RWPE2 (cell line): Measurements from ENCODE around the gene GRM3.
A peak's percentile ranks its signal among the peaks of the same experiment; 100 is the strongest.

Experiments used
- ATAC-seq: fragments of 200-7000 bp; cut with Tn5 transposase; 3 replicates; pipeline ENCODE4 v1.9.1; 2021; ENCODE audit warnings: low read depth
- DNase-seq: peaks from one replicate; pipeline ENCODE4 v3.0.0-alpha.2; 2020; ENCODE audit warnings: low spot score
- H3K27ac ChIP-seq: fragments of 450-650 bp; 2 replicates; pipeline ENCODE4 v1.5.1; 2017; ENCODE audit warnings: mild to moderate bottlenecking; ENCODE audit not compliant: poor library complexity, severe bottlenecking
- H3K27me3 ChIP-seq: fragments of 250-450 bp; sonication (Bioruptor Pico); 2 replicates; pipeline ENCODE4 v1.5.1; 2021; ENCODE audit warnings: mild to moderate bottlenecking, moderate library complexity; ENCODE audit not compliant: insufficient read depth, poor library complexity, severe bottlenecking
- H3K36me3 ChIP-seq: fragments of 250-450 bp; sonication (Bioruptor Pico); 2 replicates; pipeline ENCODE4 v1.5.1; 2020; ENCODE audit warnings: low read depth, mild to moderate bottlenecking, moderate library complexity
- H3K4me1 ChIP-seq: fragments of 250-450 bp; sonication (Bioruptor Pico); 2 replicates; pipeline ENCODE4 v1.5.1; 2021; ENCODE audit warnings: mild to moderate bottlenecking, moderate library complexity; ENCODE audit not compliant: insufficient read depth, poor library complexity, severe bottlenecking
- H3K4me3 ChIP-seq: fragments of 250-450 bp; sonication (Bioruptor Pico); 2 replicates; pipeline ENCODE4 v1.5.1; 2021; ENCODE audit warnings: mild to moderate bottlenecking, moderate library complexity; ENCODE audit not compliant: severe bottlenecking
- H3K9me3 ChIP-seq: fragments of 250-450 bp; sonication (Bioruptor Pico); 2 replicates; pipeline ENCODE4 v1.5.1; 2021; ENCODE audit warnings: mild to moderate bottlenecking, moderate library complexity; ENCODE audit not compliant: severe bottlenecking
- TF ChIP-seq, protein P1 (sequence below): fragments of 450-650 bp; IDR thresholded peaks from one replicate; pipeline ENCODE4 v1.5.1; 2017; ENCODE audit warnings: mild to moderate bottlenecking, moderate library complexity; ENCODE audit not compliant: poor library complexity, severe bottlenecking

GRM3 gene

DNA sequence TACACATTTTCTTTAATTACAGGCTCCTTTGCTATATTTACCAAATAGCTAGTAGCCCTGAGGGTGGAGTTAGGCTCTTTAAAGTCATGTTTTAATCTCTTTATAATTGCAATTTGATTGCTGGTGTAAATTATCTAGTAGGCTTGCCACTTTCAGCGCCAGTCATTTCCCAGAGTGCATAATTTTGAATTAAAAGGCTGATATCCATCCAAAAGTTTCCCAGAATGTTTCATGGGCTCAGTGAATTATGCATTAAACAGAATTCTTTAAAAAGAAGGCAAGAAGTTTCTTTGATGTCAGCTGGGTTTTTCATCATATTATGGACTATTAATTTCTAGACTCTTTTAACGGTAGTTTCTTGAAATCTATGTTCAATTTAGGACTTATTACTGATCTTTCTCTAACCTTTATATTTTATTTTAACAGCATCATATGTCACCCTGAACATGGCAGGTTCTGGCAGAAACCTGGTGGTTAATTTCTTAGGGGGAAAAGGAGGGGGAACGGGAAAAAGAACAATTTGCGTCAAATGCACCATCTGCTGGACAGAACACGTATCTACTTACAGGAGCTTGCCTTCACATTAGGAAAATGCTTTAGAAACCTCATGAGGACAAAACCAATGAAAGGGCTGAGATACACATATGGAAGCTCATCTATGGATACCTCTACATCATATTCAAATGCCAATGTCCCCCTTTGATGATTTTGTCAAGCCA, 171.1 kb downstream of the GRM3 start:
- Histone ChIP-seq H3K36me3 (no peaks in the 10 kb centered on the region), H3K27ac (no peak overlapping the region), H3K9me3 (no peaks in the 10 kb centered on the region), H3K4me3 (no peak overlapping the region), H3K27me3 (peaks cover 6% of the 10 kb centered on the region), H3K4me1 (no peaks in the 10 kb centered on the region)
- DNase-seq = no peak
- TF ChIP-seq, protein P1, sequence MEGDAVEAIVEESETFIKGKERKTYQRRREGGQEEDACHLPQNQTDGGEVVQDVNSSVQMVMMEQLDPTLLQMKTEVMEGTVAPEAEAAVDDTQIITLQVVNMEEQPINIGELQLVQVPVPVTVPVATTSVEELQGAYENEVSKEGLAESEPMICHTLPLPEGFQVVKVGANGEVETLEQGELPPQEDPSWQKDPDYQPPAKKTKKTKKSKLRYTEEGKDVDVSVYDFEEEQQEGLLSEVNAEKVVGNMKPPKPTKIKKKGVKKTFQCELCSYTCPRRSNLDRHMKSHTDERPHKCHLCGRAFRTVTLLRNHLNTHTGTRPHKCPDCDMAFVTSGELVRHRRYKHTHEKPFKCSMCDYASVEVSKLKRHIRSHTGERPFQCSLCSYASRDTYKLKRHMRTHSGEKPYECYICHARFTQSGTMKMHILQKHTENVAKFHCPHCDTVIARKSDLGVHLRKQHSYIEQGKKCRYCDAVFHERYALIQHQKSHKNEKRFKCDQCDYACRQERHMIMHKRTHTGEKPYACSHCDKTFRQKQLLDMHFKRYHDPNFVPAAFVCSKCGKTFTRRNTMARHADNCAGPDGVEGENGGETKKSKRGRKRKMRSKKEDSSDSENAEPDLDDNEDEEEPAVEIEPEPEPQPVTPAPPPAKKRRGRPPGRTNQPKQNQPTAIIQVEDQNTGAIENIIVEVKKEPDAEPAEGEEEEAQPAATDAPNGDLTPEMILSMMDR = peak; percentile 63
- ATAC-seq = 0 out of 3 replicates have a peak, but pooled peaks have one; percentile 23

DNA sequence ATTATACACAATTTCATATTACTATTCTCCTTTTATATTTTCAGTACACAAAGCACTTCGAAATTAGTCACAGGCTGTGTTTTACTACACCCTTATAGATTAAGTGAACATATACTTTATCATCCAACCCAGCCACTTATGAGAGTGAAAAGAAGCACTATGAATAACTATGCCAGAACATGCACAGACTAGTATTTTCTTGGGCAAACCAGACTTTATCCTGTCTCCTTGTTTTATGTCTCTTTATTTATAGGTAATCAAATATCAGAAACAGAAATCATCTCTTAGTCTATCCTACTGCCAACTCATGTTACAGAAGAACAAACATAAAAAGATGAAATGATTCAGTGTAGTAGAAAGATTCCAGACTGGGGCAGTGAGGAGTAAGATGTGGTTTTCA, 171.8 kb downstream of the GRM3 start:
- Histone ChIP-seq H3K36me3 (no peaks in the 10 kb centered on the region), H3K27ac (no peak overlapping the region), H3K27me3 (peaks cover 6% of the 10 kb centered on the region), H3K9me3 (no peaks in the 10 kb centered on the region), H3K4me3 (no peak overlapping the region), H3K4me1 (no peaks in the 10 kb centered on the region)
- DNase-seq (no peak), ATAC-seq (peak; percentile 21; the same call in 1 of the 3 replicates)
- TF ChIP-seq, protein P1 = no peak

DNA sequence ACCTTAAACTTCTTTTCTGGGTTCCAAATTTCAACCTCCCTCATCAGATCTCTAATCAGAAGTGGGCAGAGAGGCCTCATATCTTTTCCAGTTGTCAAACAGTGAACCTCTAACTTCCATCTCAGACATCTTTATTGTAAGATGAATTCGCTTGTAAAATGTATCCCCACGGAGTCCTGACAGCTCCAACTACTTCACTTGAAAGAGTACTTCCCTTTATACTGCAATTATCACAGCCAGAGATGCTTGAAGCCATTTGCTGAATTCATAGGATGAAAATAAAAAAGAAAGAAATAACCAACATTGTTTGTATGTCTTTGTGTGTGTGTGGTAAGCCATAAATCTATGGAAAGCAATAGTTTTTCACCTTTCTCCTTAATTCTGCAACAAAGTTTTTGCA, 175.2 kb downstream of the GRM3 start:
- Histone ChIP-seq H3K4me3 (no peak overlapping the region), H3K27ac (no peak overlapping the region), H3K9me3 (no peaks in the 10 kb centered on the region), H3K4me1 (no peaks in the 10 kb centered on the region), H3K27me3 (peaks cover 3% of the 10 kb centered on the region), H3K36me3 (no peaks in the 10 kb centered on the region)
- DNase-seq (no peak), ATAC-seq (no peak)
- TF ChIP-seq, protein P1 = no peak

DNA sequence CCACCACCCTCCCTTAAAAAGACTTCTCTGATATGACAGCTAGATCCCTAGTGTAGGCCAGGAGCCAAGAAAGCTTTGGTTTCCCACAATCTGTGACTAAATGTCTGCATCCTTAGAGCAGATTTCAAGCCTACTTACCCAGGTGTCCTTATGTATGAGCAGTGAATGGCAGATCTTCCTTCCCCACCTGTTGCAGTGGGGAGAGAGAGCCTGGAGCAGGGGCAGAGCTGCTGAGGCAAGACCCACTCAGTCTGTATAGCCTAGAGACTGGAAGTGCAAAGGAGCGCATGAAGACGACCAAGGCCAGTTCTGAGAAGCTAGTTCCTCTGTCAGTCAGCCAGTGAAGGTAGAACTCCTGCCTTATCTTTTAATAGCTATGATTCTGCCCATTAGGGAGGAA, 180.1 kb downstream of the GRM3 start:
- DNase-seq (no peak), ATAC-seq (no peak)
- no peak overlapping the region for H3K27ac ChIP-seq
- TF ChIP-seq, protein P1 = no peak
- H3K27me3 ChIP-seq = peaks cover 3% of the 10 kb centered on the region
- H3K4me1 ChIP-seq = no peaks in the 10 kb centered on the region
- H3K36me3 ChIP-seq = no peaks in the 10 kb centered on the region
- H3K9me3 ChIP-seq = no peaks in the 10 kb centered on the region
- H3K4me3 ChIP-seq = no peak overlapping the region

DNA sequence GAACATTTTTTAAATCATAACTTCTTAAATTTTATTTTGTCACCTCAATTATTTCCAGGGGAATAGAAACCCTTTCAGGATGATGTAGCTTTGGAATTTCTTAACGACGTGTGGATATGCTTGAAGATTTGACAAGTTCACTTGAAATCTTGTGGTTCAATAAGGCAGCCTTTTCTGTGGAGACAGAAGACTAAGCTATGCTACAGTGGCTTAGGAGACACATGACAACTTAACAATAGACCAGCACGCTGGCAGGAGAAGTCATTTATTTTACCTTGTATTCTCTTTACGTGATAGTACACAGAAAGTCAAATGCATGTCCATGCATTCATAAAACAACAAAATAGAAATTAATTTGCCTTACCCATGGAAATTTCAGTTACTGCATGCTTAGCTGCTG, 181.6 kb downstream of the GRM3 start:
- ATAC-seq = no peak
- Histone ChIP-seq H3K4me3 (no peak overlapping the region), H3K36me3 (no peaks in the 10 kb centered on the region), H3K27ac (no peak overlapping the region), H3K27me3 (peaks cover 3% of the 10 kb centered on the region), H3K9me3 (no peaks in the 10 kb centered on the region), H3K4me1 (no peaks in the 10 kb centered on the region)
- TF ChIP-seq, protein P1 = no peak
- no peak for DNase-seq
